Measurements from ENCODE around the gene LAMC1.

LAMC1 gene

DNA sequence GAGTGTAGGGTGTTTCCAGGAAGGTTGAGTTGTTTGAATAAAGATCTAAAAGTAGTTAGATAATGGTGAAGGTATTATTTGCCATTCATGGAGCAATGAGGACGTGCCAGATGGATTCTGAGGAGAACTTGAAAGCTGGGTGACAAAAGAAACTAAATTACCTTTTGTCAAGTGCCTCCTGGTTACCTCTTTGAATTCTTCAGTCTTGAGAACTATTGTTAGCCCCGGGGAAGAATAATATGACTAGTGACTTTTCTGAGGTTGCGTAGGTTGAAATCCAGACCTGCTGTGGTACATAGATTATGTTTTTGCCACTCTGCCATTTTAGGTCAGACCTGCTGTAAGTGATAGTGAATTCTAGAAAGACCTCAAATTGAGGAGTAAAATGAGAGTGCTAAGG, 11.5 kb downstream of the LAMC1 start:
- Histone ChIP-seq H2AFZ (ENCODE audit: low read depth, low read length, severe bottlenecking) (no peak overlapping the region), H3K36me3 (ENCODE audit: low read length) (no peaks in the 10 kb centered on the region), H3K27ac (ENCODE audit: low read depth, low read length) (no peak overlapping the region), H4K20me1 (ENCODE audit: low read depth, low read length) (0 out of 2 replicates have a peak, but pooled peaks cover 5% of the 10 kb centered on the region), H3K9me3 (ENCODE audit: insufficient read depth, low read length) (no peaks in the 10 kb centered on the region), H3K79me2 (ENCODE audit: insufficient read depth, low read length) (no peaks in the 10 kb centered on the region; the same call in 1 of the 2 replicates), H3F3A (ENCODE audit: insufficient read depth) (0 out of 2 replicates have a peak, but pooled peaks cover 4% of the 10 kb centered on the region), H3K9ac (ENCODE audit: low read length) (no peak overlapping the region), H3K4me3 (ENCODE audit: insufficient read depth, low read length, poor library complexity, severe bottlenecking) (no peak overlapping the region), H3K27me3 (ENCODE audit: low read length) (no peaks in the 10 kb centered on the region), H3K4me2 (ENCODE audit: low read depth, low read length, poor library complexity, severe bottlenecking) (no peak overlapping the region), H3K9me2 (replicated peaks; ENCODE audit: insufficient read depth, low read length) (no peaks in the 10 kb centered on the region)
- TF ChIP-seq CTCF (IDR thresholded peaks at IDR 0.05; ENCODE audit: insufficient read depth, low read length, poor library complexity, severe bottlenecking) (no peak), EZH2phosphoT487 (conservative IDR thresholded peaks at IDR 0.05; ENCODE audit: low read length) (no peak)

GRCh38 chr1:183038333-183038866, 15.2 kb downstream of the LAMC1 start:
- H3K4me2 ChIP-seq (ENCODE audit: low read depth, low read length, poor library complexity, severe bottlenecking), result no peak overlapping the region
- H3K4me3 ChIP-seq (ENCODE audit: insufficient read depth, low read length, poor library complexity, severe bottlenecking), result no peak overlapping the region
- no peak overlapping the region for H2AFZ ChIP-seq (ENCODE audit: low read depth, low read length, severe bottlenecking)
- TF ChIP-seq EZH2phosphoT487 (conservative IDR thresholded peaks at IDR 0.05; ENCODE audit: low read length), result no peak
- no peak for TF ChIP-seq CTCF (IDR thresholded peaks at IDR 0.05; ENCODE audit: insufficient read depth, low read length, poor library complexity, severe bottlenecking)
- no peak overlapping the region for H3K9ac ChIP-seq (ENCODE audit: low read length)
- H3K36me3 ChIP-seq (ENCODE audit: low read length), result no peaks in the 10 kb centered on the region
- no peaks in the 10 kb centered on the region for H4K20me1 ChIP-seq (ENCODE audit: low read depth, low read length)
- no peaks in the 10 kb centered on the region for H3K9me3 ChIP-seq (ENCODE audit: insufficient read depth, low read length)
- H3F3A ChIP-seq (ENCODE audit: insufficient read depth), result no peaks in the 10 kb centered on the region
- H3K27me3 ChIP-seq (ENCODE audit: low read length), result no peaks in the 10 kb centered on the region
- no peak overlapping the region for H3K27ac ChIP-seq (ENCODE audit: low read depth, low read length)
- H3K79me2 ChIP-seq (ENCODE audit: insufficient read depth, low read length), result no peaks in the 10 kb centered on the region
- H3K9me2 ChIP-seq (replicated peaks; ENCODE audit: insufficient read depth, low read length), result no peaks in the 10 kb centered on the region

- Histone ChIP-seq H3K4me2 (ENCODE audit: low read depth, low read length, poor library complexity, severe bottlenecking) (no peak overlapping the region), H3K9me2 (replicated peaks; ENCODE audit: insufficient read depth, low read length) (no peaks in the 10 kb centered on the region), H3F3A (ENCODE audit: insufficient read depth) (peaks cover 4% of the 10 kb centered on the region; the same call in 1 of the 2 replicates), H3K36me3 (ENCODE audit: low read length) (no peaks in the 10 kb centered on the region), H3K79me2 (ENCODE audit: insufficient read depth, low read length) (no peaks in the 10 kb centered on the region), H2AFZ (ENCODE audit: low read depth, low read length, severe bottlenecking) (no peak overlapping the region), H3K27ac (ENCODE audit: low read depth, low read length) (no peak overlapping the region), H3K9me3 (ENCODE audit: insufficient read depth, low read length) (no peaks in the 10 kb centered on the region), H3K27me3 (ENCODE audit: low read length) (no peaks in the 10 kb centered on the region), H3K4me3 (ENCODE audit: insufficient read depth, low read length, poor library complexity, severe bottlenecking) (no peak overlapping the region), H4K20me1 (ENCODE audit: low read depth, low read length) (no peaks in the 10 kb centered on the region), H3K9ac (ENCODE audit: low read length) (no peak overlapping the region)
- TF ChIP-seq CTCF (IDR thresholded peaks at IDR 0.05; ENCODE audit: insufficient read depth, low read length, poor library complexity, severe bottlenecking), result no peak
- no peak for TF ChIP-seq EZH2phosphoT487 (conservative IDR thresholded peaks at IDR 0.05; ENCODE audit: low read length)
Measured at GRCh38 chr1:183038913-183039312, 15.7 kb downstream of the LAMC1 start.
